HepG2 (cell line): ENCODE results near the gene NIN. TPM values are rescaled to one million over a fixed set of nuclear protein-coding genes. Genes with fewer than 3 reads are reported as not detected.

Experiments used
- ATF7 ChIP-seq, 2 experiments: fragments of 450-650 bp in 1 of 2; sonication (generic) in 1 of 2; formaldehyde crosslinking in 1 of 2; IDR thresholded peaks; 2 replicates each; pipeline versions ENCODE4 v1.4.0 to v1.6.1; 2016 to 2020; ENCODE audit warnings: antibody characterized with exemption in 1 of 2, mild to moderate bottlenecking in 1 of 2, missing genetic modification reagents in 1 of 2
- CBX5 ChIP-seq: sonication (generic); formaldehyde crosslinking; IDR thresholded peaks from 2 replicates; pipeline ENCODE4 v1.4.0; 2020; ENCODE audit warnings: missing genetic modification reagents, borderline replicate concordance
- FOXJ3 ChIP-seq: sonication (generic); formaldehyde crosslinking; IDR thresholded peaks from 2 replicates; pipeline ENCODE4 v1.4.0; 2020; ENCODE audit warnings: missing genetic modification reagents, mild to moderate bottlenecking, borderline replicate concordance
- IRF2 ChIP-seq: IDR thresholded peaks from 2 replicates; pipeline ENCODE4 v1.6.1; 2018; ENCODE audit warnings: missing genetic modification reagents, missing compliant biosample characterization
- MTA3 ChIP-seq: sonication (generic); formaldehyde crosslinking; IDR thresholded peaks from 2 replicates; pipeline ENCODE4 v1.4.0; 2020; ENCODE audit warnings: missing genetic modification reagents
- REPIN1 ChIP-seq: sonication (generic); formaldehyde crosslinking; IDR thresholded peaks from 2 replicates; pipeline ENCODE4 v1.8.0; 2022; ENCODE audit warnings: missing genetic modification reagents, low read depth, mild to moderate bottlenecking, borderline replicate concordance
- SRSF4 ChIP-seq: fragments of 200-400 bp; formaldehyde crosslinking; IDR thresholded peaks from one replicate; pipeline ENCODE4 v1.6.1; 2018; ENCODE audit warnings: mild to moderate bottlenecking, low read depth, low read length, moderate library complexity; ENCODE audit not compliant: poor library complexity, severe bottlenecking
- ZNF451 ChIP-seq: sonication (generic); formaldehyde crosslinking; IDR thresholded peaks from 2 replicates; pipeline ENCODE4 v1.5.0; 2020; ENCODE audit warnings: mild to moderate bottlenecking, missing genetic modification reagents
- polyA plus RNA-seq, 8 experiments: library from polyadenylated mRNA; depleted of rRNA in 3 of 8; stranded (reverse) in 7 of 8; unstranded in 1 of 8; fragments of >200 nt; fragmentation: Illumina TruSeq in 4 of 8; extraction: Trizol in 4 of 8; gene quantifications; 2 replicates each; pipeline versions ENCODE4 v1.2.1 to v1.2.3, GENCODE V29; 2011 to 2016; ENCODE audit warnings: low read depth in 4 of 8, missing spikeins in 1 of 8, mixed read lengths in 1 of 8; ENCODE audit not compliant: insufficient read depth in 1 of 8
- total RNA-seq, 5 experiments: library from RNA; depleted of rRNA; stranded (reverse); fragments of >200 nt; fragmentation: Illumina TruSeq; extraction: Trizol; gene quantifications; 2 replicates each; pipeline ENCODE4 v1.2.3, GENCODE V29; 2016; ENCODE audit warnings: low read depth in 1 of 5
- TF ChIP-seq, protein P1 (sequence below): sonication (generic); formaldehyde crosslinking; IDR thresholded peaks from 2 replicates; pipeline ENCODE4 v1.4.0; 2020; ENCODE audit warnings: mild to moderate bottlenecking, missing genetic modification reagents
- TF ChIP-seq, protein P2 (sequence below): sonication (generic); formaldehyde crosslinking; IDR thresholded peaks from 2 replicates; pipeline ENCODE4 v1.4.0; 2020; ENCODE audit warnings: missing genetic modification reagents, low read depth, mild to moderate bottlenecking, borderline replicate concordance
- TF ChIP-seq, protein P3 (sequence below): sonication (generic); formaldehyde crosslinking; IDR thresholded peaks from 2 replicates; pipeline ENCODE4 v1.9.0; 2021; ENCODE audit warnings: missing genetic modification reagents, borderline replicate concordance

The NIN gene
- total and polyA plus RNA-seq, 2 of the 13 experiments (the other 11 are each of a cell fraction or from before 2014, with no cell fraction given) = 2.8 to 9.7 TPM

DNA sequence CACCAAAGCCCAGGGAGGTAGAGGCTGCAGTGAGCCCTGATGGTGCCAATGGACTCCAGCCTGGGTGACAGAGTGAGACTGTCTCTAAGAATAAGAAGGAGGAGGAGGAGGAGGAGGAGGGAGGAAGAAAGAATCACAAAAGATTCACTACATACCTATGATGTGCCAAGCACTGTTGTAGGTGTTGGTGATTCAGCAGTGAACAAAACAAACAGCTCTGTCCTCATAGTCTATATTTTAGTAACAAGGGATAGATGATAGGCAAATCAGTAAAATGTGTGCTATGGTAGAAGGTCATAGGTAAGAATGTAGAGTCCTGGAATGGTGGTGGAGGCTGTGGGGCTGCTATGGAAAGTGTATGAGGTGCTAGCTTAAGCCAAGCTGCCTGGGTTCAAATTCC, 22.9 kb upstream of the NIN start (continued):
- TF ChIP-seq, protein P1, sequence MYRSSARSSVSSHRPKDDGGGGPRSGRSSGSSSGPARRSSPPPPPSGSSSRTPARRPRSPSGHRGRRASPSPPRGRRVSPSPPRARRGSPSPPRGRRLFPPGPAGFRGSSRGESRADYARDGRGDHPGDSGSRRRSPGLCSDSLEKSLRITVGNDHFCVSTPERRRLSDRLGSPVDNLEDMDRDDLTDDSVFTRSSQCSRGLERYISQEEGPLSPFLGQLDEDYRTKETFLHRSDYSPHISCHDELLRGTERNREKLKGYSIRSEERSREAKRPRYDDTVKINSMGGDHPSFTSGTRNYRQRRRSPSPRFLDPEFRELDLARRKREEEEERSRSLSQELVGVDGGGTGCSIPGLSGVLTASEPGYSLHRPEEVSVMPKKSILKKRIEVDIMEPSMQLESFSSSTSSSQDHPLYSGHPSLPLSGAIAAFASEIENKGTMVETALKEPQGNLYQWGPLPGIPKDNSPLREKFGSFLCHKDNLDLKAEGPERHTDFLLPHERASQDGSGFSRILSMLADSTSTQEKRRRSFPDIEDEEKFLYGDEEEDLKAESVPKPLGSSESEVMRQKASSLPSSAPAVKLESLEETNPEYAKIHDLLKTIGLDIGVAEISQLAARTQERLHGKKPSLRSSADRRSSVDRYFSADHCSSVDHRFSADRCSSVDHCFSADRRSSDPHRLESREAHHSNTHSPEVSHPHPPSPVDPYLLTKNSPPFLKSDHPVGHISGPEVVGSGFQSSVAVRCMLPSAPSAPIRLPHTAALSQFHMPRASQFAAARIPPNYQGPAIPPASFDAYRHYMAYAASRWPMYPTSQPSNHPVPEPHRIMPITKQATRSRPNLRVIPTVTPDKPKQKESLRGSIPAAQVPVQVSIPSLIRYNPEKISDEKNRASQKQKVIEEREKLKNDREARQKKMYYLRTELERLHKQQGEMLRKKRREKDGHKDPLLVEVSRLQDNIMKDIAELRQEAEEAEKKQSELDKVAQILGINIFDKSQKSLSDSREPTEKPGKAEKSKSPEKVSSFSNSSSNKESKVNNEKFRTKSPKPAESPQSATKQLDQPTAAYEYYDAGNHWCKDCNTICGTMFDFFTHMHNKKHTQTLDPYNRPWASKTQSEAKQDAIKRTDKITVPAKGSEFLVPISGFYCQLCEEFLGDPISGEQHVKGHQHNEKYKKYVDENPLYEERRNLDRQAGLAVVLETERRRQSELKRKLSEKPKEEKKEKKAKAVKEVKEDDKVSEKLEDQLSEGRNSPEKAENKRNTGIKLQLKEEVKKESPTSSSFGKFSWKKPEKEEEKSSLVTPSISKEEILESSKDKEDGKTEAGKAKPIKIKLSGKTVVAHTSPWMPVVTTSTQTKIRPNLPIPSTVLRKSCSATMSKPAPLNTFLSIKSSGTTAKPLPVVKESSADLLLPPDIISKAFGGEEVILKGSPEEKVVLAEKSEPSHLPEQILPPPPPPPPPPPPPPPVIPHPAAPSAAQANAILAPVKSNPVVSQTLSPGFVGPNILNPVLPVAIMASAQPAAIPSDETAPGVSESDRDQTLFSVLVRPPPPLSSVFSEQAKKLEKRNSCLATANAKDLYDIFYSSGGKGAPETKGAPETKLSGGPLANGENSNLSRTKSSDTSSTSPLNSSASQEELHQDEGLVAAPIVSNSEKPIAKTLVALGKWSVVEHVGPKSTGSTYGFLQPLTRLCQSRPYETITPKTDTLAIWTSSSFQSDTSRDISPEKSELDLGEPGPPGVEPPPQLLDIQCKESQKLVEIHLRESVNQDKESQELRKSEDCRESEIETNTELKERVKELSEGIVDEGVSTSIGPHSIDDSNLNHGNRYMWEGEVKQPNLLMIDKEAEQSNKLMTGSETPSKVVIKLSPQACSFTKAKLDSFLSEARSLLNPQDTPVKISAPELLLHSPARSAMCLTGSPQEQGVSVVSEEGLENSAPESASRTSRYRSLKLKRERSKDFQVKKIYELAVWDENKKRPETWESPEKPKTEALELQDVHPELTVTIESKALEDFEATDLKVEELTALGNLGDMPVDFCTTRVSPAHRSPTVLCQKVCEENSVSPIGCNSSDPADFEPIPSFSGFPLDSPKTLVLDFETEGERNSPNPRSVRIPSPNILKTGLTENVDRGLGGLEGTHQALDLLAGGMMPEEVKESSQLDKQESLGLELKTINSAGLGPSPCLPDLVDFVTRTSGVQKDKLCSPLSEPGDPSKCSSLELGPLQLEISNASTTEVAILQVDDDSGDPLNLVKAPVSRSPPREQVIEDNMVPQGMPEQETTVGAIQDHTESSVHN = no peak
- TF ChIP-seq REPIN1 (no peak), FOXJ3 (CRISPR knock-in tag) (no peak), ZNF451 (CRISPR knock-in tag) (no peak), MTA3 (no peak), ATF7 (IDR thresholded peaks at IDR 0.05) (no peak), ATF7 (CRISPR knock-in tag; IDR thresholded peaks at IDR 0.05) (no peak), CBX5 (no peak), IRF2 (no peak), SRSF4 (no peak)
- TF ChIP-seq, protein P2, sequence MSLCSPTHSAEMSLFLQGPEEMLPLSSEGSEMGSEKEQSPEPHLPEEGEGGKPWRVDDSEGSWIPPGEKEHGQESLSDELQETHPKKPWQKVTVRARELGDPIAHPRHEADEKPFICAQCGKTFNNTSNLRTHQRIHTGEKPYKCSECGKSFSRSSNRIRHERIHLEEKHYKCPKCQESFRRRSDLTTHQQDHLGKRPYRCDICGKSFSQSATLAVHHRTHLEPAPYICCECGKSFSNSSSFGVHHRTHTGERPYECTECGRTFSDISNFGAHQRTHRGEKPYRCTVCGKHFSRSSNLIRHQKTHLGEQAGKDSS = no peak
- TF ChIP-seq, protein P3, sequence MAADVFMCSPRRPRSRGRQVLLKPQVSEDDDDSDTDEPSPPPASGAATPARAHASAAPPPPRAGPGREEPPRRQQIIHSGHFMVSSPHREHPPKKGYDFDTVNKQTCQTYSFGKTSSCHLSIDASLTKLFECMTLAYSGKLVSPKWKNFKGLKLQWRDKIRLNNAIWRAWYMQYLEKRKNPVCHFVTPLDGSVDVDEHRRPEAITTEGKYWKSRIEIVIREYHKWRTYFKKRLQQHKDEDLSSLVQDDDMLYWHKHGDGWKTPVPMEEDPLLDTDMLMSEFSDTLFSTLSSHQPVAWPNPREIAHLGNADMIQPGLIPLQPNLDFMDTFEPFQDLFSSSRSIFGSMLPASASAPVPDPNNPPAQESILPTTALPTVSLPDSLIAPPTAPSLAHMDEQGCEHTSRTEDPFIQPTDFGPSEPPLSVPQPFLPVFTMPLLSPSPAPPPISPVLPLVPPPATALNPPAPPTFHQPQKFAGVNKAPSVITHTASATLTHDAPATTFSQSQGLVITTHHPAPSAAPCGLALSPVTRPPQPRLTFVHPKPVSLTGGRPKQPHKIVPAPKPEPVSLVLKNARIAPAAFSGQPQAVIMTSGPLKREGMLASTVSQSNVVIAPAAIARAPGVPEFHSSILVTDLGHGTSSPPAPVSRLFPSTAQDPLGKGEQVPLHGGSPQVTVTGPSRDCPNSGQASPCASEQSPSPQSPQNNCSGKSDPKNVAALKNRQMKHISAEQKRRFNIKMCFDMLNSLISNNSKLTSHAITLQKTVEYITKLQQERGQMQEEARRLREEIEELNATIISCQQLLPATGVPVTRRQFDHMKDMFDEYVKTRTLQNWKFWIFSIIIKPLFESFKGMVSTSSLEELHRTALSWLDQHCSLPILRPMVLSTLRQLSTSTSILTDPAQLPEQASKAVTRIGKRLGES (CRISPR knock-in tag) = no peak
